ENCODE results near the gene PLCL2.
"Not testable (repeated sequence)": the region's sequence is repeated elsewhere in the genome, so short reads cannot be mapped to it uniquely, and the experiment has no call there.

Gene PLCL2

GRCh38 chr3:17094551-17094950 is 209.8 kb downstream of the PLCL2 start:
- Histone ChIP-seq H3K4me2 (ENCODE audit: low read length) (no peak overlapping the region), H3K36me3 (ENCODE audit: control insufficient read depth, low read length) (peaks cover 16% of the 10 kb centered on the region), H3K4me1 (ENCODE audit: control insufficient read depth, low read length) (peaks cover 9% of the 10 kb centered on the region; the same call in 1 of the 2 replicates), H3K27me3 (ENCODE audit: control insufficient read depth, low read length) (no peaks in the 10 kb centered on the region), H4K20me1 (ENCODE audit: control insufficient read depth, insufficient read depth, low read depth, low read length) (no peaks in the 10 kb centered on the region), H3K4me3 (ENCODE audit: low read length) (no peak overlapping the region), H3K9me2 (replicated peaks; ENCODE audit: control insufficient read depth, low read length) (no peaks in the 10 kb centered on the region), H3K79me2 (ENCODE audit: control insufficient read depth, low read length) (no peaks in the 10 kb centered on the region), H3F3A (ENCODE audit: control insufficient read depth, insufficient read depth) (no peaks in the 10 kb centered on the region), H3K27ac (ENCODE audit: low read depth, low read length) (no peak overlapping the region), H3K9me3 (ENCODE audit: control insufficient read depth, insufficient read depth, low read length) (no peaks in the 10 kb centered on the region)
- TF ChIP-seq CTCF (IDR thresholded peaks at IDR 0.05; ENCODE audit: low read depth, low read length, poor library complexity, severe bottlenecking) (no peak), EZH2phosphoT487 (IDR thresholded peaks at IDR 0.05; ENCODE audit: borderline replicate concordance, low read length) (no peak)

- Histone ChIP-seq H3K4me1 (ENCODE audit: control insufficient read depth, low read length) (no peaks in the 10 kb centered on the region), H3K4me3 (ENCODE audit: low read length) (no peak overlapping the region), H3K27me3 (ENCODE audit: control insufficient read depth, low read length) (no peaks in the 10 kb centered on the region), H3K9me2 (replicated peaks; ENCODE audit: control insufficient read depth, low read length) (no peaks in the 10 kb centered on the region), H3K4me2 (ENCODE audit: low read length) (no peak overlapping the region), H4K20me1 (ENCODE audit: control insufficient read depth, insufficient read depth, low read depth, low read length) (no peaks in the 10 kb centered on the region), H3K27ac (ENCODE audit: low read depth, low read length) (no peak overlapping the region), H3K36me3 (ENCODE audit: control insufficient read depth, low read length) (no peaks in the 10 kb centered on the region), H3K9me3 (ENCODE audit: control insufficient read depth, insufficient read depth, low read length) (no peaks in the 10 kb centered on the region), H3K79me2 (ENCODE audit: control insufficient read depth, low read length) (no peaks in the 10 kb centered on the region), H3F3A (ENCODE audit: control insufficient read depth, insufficient read depth) (no peaks in the 10 kb centered on the region)
- no peak for TF ChIP-seq EZH2phosphoT487 (IDR thresholded peaks at IDR 0.05; ENCODE audit: borderline replicate concordance, low read length)
- no peak for TF ChIP-seq CTCF (IDR thresholded peaks at IDR 0.05; ENCODE audit: low read depth, low read length, poor library complexity, severe bottlenecking)
These were observed 218.8 kb downstream of the PLCL2 start for GRCh38 chr3:17103579-17103978.

- H3K27ac ChIP-seq (ENCODE audit: low read depth, low read length); H4K20me1 ChIP-seq (ENCODE audit: control insufficient read depth, insufficient read depth, low read depth, low read length); H3K9me3 ChIP-seq (ENCODE audit: control insufficient read depth, insufficient read depth, low read length); H3K4me3 ChIP-seq (ENCODE audit: low read length); H3F3A ChIP-seq (ENCODE audit: control insufficient read depth, insufficient read depth); H3K4me2 ChIP-seq (ENCODE audit: low read length); H3K36me3 ChIP-seq (ENCODE audit: control insufficient read depth, low read length); H3K4me1 ChIP-seq (ENCODE audit: control insufficient read depth, low read length); H3K27me3 ChIP-seq (ENCODE audit: control insufficient read depth, low read length); H3K79me2 ChIP-seq (ENCODE audit: control insufficient read depth, low read length); H3K9me2 ChIP-seq (replicated peaks; ENCODE audit: control insufficient read depth, low read length): not testable (repeated sequence)
These were observed 222.0 kb downstream of the PLCL2 start for GRCh38 chr3:17106801-17107200.

GRCh38 chr3:17110660-17111396 is 226.1 kb downstream of the PLCL2 start:
- Histone ChIP-seq H3K9me3 (ENCODE audit: control insufficient read depth, insufficient read depth, low read length) (no peaks in the 10 kb centered on the region), H3K4me3 (ENCODE audit: low read length) (no peak overlapping the region)
- TF ChIP-seq CTCF (IDR thresholded peaks at IDR 0.05; ENCODE audit: low read depth, low read length, poor library complexity, severe bottlenecking) (no peak), EZH2phosphoT487 (IDR thresholded peaks at IDR 0.05; ENCODE audit: borderline replicate concordance, low read length) (no peak)

More at GRCh38 chr3:17110660-17111396, 226.1 kb downstream of the PLCL2 start:
- H3K4me2 ChIP-seq (ENCODE audit: low read length) = no peak overlapping the region
- H3K79me2 ChIP-seq (ENCODE audit: control insufficient read depth, low read length) = no peaks in the 10 kb centered on the region
- no peaks in the 10 kb centered on the region for H3K9me2 ChIP-seq (replicated peaks; ENCODE audit: control insufficient read depth, low read length)
- H3K4me1 ChIP-seq (ENCODE audit: control insufficient read depth, low read length) = peaks cover 9% of the 10 kb centered on the region
- H3K27ac ChIP-seq (ENCODE audit: low read depth, low read length) = no peak overlapping the region
- no peaks in the 10 kb centered on the region for H3F3A ChIP-seq (ENCODE audit: control insufficient read depth, insufficient read depth)
- no peaks in the 10 kb centered on the region for H3K27me3 ChIP-seq (ENCODE audit: control insufficient read depth, low read length)
- H3K36me3 ChIP-seq (ENCODE audit: control insufficient read depth, low read length) = no peaks in the 10 kb centered on the region
- H4K20me1 ChIP-seq (ENCODE audit: control insufficient read depth, insufficient read depth, low read depth, low read length) = no peaks in the 10 kb centered on the region
